ENCODE measurements around the gene RRBP1.

The RRBP1 gene

DNA sequence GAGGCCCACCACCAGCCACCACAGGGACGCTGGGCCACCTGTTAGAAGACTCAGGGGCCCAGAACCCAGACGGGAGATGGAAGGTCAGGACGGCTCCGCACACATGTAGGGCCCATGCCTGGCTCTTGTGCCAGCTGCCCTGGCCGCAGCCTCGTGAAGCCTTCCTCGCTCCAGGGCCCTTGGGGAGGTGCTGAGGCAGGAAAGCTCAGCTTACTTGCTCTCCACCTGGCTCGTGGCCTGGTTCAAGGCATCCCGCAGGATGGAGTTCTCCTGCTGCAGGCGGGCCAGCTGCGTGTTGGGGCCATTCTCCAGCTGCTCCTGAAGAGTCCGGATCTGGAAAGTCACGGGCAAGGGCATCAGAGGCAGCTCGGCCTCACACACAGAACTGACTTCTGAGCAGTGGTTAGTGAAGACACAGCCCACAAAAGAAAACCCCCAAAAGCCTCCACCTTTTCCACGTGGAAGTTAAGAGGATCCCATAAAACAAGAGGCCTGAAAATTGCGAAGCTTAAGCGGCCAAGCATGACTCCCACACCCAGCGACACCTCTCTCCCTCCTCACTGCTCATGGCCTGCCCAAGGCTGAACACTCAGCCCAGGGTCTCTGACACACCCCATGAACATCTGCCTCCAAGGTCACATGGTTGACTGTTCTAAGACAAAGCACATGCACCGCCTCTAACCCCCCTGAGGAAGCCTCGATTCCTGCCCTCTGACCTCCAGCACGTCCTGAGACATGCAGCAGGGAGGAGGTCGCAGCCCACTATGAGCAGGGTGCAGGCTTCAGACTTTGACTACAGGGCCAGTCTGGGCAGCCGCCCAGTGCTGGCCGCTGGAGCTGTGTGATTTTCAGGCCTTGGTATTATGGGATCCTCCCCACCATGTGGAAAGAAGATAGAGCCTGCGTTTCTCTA, 46.5 kb downstream of the RRBP1 start:
- DNase-seq (ENCODE audit: low read depth in 3 of 3, low spot score in 1 of 3), result no peak

DNA sequence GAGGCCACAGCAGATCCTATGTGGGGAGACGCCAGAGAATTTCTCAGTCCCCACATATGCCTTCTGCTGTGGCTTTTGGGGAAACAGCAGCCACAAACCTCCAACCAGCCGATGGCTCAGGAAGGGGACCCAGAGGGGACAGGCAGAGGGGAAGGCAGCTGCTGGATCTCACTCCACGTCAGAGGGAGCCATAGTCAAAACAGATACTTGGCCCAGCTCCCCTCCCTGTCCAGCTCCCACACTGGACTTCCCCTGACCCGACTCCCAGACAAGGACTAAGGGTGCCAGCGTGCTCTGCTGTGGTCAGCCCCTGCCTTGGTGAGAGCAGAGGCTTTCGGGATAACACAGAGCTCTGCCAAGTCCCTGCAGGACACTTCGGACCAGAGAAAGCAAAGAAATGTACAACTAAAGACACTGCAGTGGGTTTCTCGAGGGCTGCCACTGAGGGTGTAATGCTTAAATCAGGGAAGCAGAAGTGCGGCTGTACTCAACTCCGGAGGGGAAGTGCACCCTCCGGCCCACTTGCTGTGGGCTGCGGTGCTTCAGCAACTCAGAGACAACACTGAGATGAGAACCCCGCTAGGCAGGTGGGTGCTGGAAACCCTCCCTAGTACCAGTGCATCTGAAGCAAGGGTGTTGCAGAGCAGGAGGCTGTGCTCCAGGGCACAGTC, 47.2 kb downstream of the RRBP1 start:
- no peak for DNase-seq (ENCODE audit: low read depth in 3 of 3, low spot score in 1 of 3)

DNA sequence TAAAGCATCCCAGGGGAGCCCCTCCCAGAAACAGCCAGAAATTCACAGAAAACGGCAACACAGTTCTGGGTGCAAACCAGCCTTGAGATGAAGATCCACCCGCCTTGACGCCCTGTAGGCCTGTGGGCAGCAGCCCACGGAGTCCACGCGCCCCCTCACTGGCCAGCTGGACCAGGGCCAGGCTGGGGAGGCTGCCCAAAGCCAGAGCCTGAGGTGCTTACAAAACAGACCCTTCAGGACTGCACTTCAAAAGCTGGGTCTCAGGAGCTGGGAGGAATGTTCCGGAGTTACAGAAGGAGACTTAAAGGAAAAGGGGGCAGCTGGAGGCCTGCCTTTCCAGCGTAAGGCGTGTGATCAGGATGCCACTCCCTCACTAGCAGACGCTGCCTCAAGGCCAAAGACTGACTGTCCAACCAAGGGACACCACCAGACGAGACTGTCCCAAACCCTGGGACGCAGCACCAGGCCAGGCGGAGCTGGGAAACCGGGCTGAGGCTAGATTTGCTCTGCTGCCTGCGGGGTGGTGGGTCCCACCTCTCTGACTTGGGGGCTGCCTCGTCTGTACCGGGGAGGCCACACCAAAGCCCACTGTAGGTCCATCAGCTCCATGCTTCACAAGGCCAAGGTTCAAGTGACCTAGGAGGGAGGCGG, 48.1 kb downstream of the RRBP1 start:
- no peak for DNase-seq (ENCODE audit: low read depth in 3 of 3, low spot score in 1 of 3)

DNA sequence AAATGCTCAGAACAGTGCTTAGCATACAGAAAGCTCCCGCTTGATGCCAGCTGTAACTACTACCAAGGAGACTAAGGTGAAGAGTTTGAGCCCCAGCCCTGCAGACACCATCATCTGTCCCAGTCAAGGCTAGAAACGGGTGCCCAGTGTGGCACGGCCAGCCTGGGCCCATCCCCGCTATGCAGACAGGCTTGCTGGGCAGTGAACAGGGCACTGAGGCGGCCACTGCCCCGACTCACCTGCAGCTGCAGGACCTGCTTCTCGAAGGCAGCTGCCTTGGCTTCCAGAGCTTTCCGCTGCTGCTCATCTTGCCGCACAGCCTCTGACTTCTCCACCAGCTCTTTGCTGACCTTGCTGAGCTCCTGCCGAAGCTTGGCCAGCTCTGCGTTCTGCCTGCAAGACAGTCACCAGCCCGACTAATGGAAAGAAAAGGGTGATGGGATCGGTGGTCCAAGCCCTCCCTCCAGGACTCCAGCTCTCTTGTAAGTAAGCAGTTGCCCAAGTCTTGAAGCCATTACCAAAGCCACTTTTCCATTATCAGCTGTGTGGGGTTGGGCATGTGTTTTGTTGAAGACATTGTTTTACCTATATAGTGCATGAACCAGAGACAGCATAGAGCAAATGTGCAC, 48.7 kb downstream of the RRBP1 start:
- no peak for DNase-seq (ENCODE audit: low read depth in 3 of 3, low spot score in 1 of 3)

DNA sequence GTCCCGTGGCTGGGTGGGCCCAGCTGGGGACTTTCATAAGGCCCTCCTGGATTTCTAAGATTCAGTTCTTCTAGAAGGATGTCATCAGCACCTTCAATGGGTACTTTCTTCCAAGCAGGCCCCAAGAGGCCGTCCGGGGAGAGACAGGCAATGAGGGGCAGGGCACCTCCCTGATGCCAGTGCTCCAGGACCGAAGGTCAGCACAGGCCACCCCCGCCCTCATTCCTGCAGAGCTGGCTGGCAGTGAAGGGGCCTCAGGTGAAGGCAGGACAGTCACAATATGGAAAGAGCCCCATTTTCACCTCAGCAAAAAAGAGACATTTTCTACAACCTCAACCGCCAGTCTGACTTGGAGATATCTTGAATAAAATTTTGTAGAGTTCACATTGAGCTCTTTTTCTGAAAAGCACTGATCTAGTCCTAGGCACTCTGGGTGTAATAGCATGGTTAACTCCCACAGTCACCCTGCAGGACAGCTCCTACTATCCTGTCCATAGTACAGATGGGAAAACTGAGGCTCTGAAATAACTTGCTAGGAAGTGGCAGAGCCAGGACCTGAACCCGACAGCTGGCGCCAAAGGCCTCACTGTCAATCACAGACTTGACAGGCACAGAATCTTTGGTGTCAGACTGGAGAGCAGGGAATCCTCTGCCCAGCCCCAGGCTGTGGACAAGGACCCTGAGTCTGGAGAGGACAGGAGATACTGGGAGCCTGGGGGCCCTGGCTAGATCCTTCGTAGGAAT, 50.3 kb downstream of the RRBP1 start:
- DNase-seq (ENCODE audit: low read depth in 3 of 3, low spot score in 1 of 3), result no peak

DNA sequence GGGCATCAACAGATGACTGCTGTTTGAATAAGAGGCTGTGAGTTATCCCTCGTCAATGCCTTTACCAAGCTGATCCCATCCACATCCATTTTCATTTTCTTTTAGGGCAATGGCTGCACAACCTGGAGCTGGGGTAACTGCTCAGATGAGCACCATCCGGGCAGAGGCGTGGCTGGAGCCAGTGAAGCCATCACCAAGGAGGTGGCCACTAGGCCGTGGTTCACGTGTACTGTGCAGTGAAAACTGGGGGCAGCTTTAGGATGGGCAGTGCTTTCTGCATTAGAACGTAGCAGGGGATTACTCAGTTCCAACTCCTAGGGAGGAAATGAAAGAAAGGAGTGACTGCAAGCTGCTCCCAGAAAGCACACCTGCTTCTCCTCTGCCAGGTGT, 51.2 kb downstream of the RRBP1 start:
- no peak for DNase-seq (ENCODE audit: low read depth in 3 of 3, low spot score in 1 of 3)

DNA sequence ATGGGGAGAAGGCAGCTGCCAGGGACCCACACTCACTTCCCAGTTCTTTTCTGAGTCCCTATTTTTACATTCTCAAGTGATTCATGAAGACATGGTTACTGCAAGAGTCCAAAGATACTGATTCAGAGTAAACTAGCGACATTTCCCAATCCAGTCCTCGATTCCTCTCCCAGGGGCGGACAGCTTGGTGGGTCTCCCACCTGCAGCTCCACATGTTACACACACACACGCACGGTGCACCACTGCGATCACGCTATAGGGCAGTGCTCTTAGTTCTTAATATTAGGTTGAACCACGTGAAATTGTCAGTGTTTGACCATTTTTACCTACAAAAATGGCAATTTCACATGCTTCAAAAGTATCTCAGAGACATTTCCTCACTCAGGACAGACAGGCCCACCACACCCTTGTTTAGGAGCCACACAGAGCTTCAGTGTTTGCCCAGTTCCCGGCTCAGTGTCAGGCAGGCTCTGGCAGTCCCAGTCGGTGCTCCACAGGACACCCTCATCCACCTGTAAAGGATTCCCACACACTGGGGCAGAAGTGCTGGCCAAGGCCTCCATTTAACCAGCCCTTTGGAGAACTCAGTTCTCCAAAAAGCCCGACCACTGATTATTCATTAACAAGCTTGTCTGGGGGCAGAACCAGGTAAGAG, 51.8 kb downstream of the RRBP1 start:
- DNase-seq (ENCODE audit: low read depth in 3 of 3, low spot score in 1 of 3), result no peak

DNA sequence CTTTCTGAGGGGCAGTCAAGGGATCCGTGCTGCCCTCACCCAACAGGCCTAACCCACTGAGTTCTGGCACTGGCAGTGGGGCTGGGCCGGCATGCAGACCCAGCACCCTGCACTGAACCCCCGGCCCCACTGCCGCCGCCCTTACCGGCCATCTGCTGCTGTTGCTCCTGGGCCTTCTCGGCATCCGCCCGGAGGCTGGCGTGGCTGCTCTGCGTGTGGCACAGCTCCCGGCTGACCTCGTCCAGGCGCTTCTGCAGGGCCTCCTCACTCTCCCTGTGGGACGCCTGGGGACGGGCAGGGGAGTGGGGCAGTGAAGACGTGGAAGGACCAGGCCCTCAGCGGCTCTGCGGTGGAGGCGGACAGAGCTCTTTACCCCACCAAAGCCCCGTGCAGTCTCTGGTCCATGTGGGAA, 52.4 kb downstream of the RRBP1 start:
- no peak for DNase-seq (ENCODE audit: low read depth in 3 of 3, low spot score in 1 of 3)

DNA sequence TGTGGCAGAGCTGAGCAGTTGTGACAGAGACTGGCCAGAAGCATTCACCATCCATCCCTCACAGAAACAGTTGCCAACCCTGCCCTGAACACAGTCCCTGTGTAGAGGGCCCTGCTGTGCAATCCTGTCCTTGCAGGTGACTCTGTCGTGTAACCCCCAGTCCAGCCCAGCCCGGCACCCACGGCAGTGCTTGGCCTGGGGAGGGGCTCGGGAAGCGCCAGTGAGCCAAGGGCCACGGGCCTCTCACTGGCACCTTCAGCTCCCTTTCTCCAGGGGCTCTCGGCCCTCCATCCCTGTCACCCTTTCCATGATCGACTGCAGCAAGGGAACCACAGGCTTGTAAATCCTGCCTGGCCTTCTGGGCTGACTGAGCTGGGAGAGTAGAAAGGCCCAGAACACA, 53.0 kb downstream of the RRBP1 start:
- DNase-seq (ENCODE audit: low read depth in 3 of 3, low spot score in 1 of 3), result no peak

DNA sequence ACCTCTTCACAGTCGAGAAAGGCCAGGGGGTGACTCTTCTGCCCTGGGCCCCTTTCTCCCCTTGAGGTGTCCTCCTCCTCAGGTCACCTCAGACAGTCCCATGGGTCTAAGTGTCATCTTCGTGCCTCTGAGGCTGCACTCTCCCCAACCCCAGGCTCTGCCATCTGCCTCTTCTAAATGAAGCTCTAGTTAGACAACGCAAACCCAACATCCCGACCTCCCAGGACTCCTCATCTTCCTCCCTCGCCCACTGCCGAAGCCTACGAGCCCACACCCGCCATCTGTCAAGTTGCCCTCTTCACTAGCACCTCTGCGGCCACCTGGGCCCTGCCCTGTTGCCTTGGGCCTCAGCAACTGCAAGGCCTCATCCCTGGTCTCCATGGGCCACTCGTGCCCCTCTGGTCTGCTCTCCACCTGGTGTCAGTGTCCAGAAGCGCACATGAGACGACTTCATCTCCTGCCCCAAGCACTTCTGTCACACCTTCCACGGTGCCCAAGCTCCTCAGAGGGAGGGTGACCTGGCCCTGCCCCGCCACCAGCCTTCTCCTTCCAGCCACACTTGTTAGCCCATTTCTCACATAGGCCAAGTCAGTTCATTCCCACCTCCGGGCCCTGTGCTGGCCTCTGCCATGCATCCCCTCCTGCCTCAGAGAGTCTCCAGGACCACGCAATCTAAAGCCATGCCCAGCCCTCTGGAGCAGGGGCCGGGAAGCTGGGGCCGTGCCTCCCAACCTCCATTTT, 53.8 kb downstream of the RRBP1 start:
- no peak for DNase-seq (ENCODE audit: low read depth in 3 of 3, low spot score in 1 of 3)

DNA sequence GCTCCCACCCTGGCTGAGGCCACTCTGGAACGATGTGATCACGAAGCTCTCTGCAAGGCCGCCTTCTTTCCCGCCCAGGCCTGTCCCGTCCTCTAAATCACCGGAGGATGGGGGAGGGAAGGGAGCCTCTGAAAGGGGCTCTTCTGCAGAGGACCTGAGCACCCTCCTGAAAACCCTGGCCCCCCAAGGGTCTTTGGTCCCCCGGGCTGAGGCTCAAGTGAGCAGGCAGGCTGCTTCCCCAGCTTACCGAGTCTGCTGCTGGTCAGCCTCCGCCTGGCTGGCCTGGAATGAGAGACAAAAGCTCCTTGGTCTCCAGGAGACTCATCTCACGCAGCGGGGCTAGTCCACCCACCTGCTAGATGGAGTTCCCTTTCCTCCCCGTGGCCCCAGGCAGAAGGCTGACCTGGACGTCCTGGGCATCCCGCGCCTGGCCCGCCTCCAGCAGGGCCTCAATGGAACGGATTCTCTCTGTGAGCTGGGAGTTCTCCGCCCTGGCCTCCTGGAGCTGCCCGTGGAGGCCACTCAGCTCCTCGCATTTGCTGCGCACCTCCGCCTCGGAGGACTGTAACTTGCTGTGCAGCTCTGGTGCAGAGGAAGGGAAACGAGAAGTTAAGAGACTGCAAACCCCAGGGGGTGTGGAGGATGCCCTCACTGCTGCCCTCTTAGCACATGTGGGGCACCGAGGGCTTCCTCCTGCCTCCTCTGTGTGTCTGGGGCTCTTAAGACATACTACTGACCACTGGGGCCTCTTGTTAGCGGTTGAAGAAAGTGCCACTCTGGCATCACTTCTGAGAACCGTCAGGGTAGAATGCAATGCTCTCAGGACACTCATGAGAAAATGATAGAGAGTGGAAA, 54.7 kb downstream of the RRBP1 start:
- no peak for DNase-seq (ENCODE audit: low read depth in 3 of 3, low spot score in 1 of 3)

DNA sequence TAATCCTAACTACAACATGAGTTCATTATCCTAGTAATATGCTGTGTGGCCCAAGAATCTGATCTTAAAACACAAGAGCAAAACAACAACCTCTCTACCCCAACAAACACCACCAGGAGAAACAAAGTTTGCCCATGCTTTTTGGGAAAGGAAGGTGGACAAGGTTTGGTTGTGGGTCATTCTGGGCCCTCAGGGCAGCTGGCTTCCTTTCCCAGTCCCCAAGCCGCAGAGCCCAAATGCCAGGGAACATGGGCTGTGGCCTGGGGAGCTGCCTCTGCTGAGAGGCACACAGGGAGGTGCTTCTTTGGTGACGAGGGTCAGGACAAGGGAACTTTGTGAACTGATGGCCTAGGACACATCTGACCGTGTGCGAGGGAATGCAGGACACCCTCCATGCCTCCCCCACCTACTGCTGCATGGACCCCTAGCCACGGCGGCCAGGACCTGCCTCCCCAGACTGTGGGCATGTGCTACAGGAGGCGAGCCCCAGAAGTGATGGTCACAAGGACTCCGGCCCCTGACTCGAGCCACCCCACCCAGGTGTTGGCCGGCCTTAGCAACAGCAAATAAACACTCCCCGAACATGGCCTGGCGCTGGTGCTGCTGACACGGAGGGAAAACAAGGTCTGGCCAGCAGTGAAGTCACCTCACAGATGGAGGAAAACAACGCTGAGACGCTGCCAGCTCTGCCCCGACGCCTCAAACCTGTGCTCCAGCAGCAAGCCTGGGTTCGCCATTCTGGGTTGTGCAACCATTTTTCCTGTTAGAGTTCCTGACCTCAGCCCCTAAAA, 55.6 kb downstream of the RRBP1 start:
- DNase-seq (ENCODE audit: low read depth in 3 of 3, low spot score in 1 of 3), result no peak

DNA sequence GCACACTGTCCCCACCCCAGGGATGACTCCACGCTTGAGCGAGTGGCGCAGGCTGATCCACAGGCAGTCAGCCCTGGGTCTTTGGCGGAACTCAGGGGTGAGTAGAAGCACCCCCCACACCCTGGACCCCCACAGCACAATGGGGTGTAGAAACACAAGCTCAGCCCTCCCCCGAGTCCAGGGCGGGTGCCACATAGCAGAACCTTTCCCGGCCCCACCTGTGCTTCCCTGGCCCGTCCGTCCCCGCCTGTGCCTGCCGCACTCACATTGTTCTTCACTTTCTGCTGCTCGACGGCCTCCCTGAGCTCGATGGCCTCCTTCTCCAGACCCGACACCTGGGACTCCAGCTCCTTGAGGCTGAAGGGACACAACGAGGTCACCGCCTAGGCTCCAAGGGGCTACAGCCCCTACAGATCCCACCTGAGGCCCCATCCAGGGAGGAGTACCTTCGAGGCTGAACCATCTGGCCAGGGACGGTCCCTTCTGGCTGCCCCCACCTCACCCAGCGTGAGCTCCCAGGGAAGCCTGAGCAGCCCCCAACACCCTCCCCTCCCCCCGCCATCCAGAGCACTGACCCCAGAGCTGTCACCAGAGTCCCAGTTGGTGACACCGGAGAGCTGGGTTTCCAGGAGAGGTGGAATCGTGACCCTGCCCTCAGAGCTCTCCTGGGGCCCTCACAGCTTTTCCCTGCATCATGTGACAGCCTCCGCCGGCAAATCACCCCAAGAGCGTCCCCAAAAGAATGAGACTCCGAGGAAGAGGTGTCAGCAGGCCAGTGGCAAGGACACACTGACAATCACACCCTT, 56.6 kb downstream of the RRBP1 start:
- DNase-seq (ENCODE audit: low read depth in 3 of 3, low spot score in 1 of 3), result no peak

DNA sequence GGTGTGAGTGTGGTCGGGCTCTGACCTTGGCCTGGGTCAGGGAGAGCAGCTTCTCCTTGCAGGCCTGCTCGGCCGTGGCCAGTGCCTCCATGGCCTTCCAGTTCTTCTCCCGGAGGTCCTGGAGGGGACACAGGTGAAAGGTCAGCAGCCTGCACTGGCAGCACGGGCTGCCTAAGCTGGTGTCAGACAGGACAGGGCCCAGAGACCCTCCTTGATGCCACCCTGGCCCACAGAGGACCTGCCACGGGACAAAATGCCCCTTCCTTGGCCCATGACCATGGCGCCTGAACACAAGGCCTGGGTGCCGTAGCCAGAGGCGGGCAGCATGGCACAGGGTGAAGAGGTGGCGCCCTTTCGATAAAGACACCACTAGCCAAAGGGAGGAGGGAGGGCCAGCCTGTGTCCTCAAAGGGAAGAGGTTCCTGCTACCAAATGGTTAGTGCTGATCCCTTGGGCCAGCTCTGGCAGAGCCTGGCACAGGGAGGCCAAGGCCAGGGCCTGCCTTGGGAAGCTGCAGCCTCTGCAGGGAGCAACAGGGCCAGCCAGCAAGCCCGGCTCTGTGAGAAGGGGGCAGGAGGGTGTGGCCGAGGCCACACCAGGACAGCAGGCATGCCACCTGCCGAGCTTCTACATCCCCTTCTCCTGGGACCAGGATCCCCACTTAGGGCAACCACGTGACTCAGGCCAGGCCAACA, 57.3 kb downstream of the RRBP1 start:
- no peak for DNase-seq (ENCODE audit: low read depth in 3 of 3, low spot score in 1 of 3)

DNA sequence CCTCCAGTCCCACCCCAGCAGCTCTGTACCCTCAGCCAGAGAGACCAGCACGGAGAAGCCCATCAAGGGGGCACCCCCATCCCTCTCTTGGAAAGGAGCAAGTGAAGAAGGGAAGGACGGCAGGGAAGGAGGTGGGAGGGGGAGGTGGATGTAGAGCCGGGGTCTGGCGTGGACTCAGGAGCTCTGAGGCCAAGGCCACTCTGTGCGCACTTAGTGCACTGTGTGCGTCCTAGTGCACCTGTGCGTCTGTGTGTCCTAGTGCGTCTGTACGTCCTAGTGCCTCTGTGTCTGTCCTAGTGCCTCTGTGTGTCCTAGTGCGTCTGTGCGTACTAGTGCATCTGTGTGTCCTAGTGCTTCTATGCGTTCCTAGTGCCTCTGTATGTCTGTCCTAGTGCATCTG, 58.0 kb downstream of the RRBP1 start:
- no peak for DNase-seq (ENCODE audit: low read depth in 3 of 3, low spot score in 1 of 3)

DNA sequence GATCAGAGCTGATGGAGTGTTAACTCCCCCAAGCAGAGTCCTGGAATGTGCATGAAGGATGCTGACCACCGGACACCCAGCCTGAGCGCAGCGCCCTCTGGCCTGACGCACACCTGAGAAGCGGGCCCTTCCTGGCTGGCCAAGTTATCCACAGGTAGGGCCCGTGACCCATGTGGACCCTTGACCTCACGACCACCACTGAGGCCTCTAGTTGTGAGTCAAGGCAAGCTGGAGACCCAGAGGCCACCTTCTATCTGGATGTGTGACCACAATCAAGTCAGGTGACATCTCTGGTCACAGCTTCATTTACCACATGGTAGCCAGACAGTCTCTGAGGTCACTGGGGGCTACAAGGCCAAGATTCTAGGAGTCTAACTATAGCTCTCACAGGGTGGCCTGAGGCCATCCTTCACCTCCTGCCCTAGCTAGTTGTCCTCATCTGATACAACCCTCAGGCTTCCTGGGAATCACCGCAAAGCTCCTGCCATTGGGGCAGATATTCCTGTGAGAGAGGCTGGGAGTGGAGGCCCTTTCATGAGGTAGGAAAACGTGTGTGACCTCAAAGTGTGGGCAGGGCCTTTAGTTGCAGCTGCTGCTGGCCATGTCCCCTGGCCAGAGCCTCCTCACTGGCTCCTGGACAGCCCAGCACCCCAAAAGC, 59.1 kb downstream of the RRBP1 start:
- DNase-seq (ENCODE audit: low read depth in 3 of 3, low spot score in 1 of 3), result no peak

All from stimulated activated CD4-positive, alpha-beta T cell treated with anti-CD3 and anti-CD28 coated beads, TNF-alpha, amount 100 ng/mL, for 1 hour (primary cell).